ENCODE results near the gene ANKFN1. TPM values are rescaled to one million over a fixed set of nuclear protein-coding genes. Genes with fewer than 3 reads are reported as not detected.

The ANKFN1 gene
- total RNA-seq, 2 donors from 2014 or later: 0.26 to 0.33 TPM

GRCh38 chr17:56165072-56165641, 11.9 kb downstream of the ANKFN1 start:
- ATAC-seq (no peak), DNase-seq (no peak)
- intact Hi-C loops (cut with DNase I): no loop called here
- TF ChIP-seq CTCF (IDR thresholded peaks at IDR 0.05) (no peak), POLR2A (IDR thresholded peaks at IDR 0.05) (no peak)
- H3K27ac ChIP-seq: no peak overlapping the region
- H3K4me1 ChIP-seq: no peaks in the 10 kb centered on the region
- WGBS, 2 donors: 69 to 70% methylated on average over 8 of the region's 8 CpGs
- no peaks in the 10 kb centered on the region for H3K27me3 ChIP-seq
- H3K9me3 ChIP-seq: no peaks in the 10 kb centered on the region
- H3K36me3 ChIP-seq (replicated peaks in 1 of 2; ENCODE audit: insufficient read depth in 1 of 2, low read depth in 2 of 2): no peaks in the 10 kb centered on the region
- no peak overlapping the region for H3K4me3 ChIP-seq

DNA sequence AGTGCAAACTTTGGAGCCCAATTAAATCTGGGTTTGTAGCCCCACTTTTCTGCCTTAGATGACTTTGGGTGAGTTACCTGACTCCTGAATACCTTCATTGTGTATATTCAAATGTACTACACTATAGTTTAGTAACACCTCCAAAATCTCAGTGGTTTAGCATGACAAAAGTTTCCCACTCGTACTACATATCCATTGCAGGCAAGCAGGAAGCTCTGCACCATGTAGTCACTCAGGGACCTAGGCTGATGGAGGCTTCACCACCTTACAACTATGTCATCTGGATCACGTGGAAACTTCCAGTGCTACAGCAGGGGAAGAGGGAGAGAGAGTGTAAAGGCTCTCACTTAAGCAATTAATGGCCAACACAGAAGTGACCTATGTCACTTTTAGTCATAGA, 14.2 kb downstream of the ANKFN1 start:
- no peak for ATAC-seq
- 63 to 67% methylated on average over 2 of the region's 2 CpGs for WGBS, 2 donors

DNA sequence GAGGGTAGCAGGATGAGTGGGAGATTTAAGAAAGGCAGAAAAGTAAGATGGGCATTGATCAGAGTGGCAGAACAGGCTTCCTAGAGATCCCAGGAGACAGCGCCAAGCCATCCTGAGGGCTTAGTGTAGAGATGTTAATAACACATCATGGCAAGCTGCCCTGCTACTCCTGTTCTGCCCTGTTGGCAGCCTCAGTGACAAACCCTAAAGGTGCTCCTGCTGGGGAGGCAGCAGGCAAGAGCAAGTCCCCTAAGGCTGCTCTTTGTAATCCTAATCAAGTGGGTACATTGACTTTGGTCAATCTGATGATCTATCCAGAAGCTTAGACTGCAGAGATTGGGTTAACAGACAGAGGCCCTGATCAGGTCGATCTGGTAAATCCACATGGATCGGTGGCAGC, 16.3 kb downstream of the ANKFN1 start:
- no peak for ATAC-seq

More for the DNA sequence above, 14.2 kb downstream of the ANKFN1 start:
- H3K4me3 ChIP-seq: no peak overlapping the region
- no peaks in the 10 kb centered on the region for H3K27me3 ChIP-seq
- intact Hi-C loops (cut with DNase I): no loop called here
- no peaks in the 10 kb centered on the region for H3K36me3 ChIP-seq (replicated peaks in 1 of 2; ENCODE audit: insufficient read depth in 1 of 2, low read depth in 2 of 2)
- H3K27ac ChIP-seq: no peak overlapping the region
- no peaks in the 10 kb centered on the region for H3K9me3 ChIP-seq
- no peak for DNase-seq
- TF ChIP-seq POLR2A (IDR thresholded peaks at IDR 0.05) (no peak), CTCF (IDR thresholded peaks at IDR 0.05) (no peak)
- no peaks in the 10 kb centered on the region for H3K4me1 ChIP-seq

GRCh38 chr17:56171186-56171959, 18.1 kb downstream of the ANKFN1 start:
- no peaks in the 10 kb centered on the region for H3K9me3 ChIP-seq
- intact Hi-C loops (cut with DNase I): no loop called here
- DNase-seq (no peak), ATAC-seq (no peak)
- no peaks in the 10 kb centered on the region for H3K4me1 ChIP-seq
- H3K27ac ChIP-seq: no peak overlapping the region
- H3K27me3 ChIP-seq: no peaks in the 10 kb centered on the region
- H3K36me3 ChIP-seq (replicated peaks in 1 of 2; ENCODE audit: insufficient read depth in 1 of 2, low read depth in 2 of 2): no peaks in the 10 kb centered on the region
- H3K4me3 ChIP-seq: no peak overlapping the region
- TF ChIP-seq POLR2A (IDR thresholded peaks at IDR 0.05): no peak
- TF ChIP-seq CTCF (IDR thresholded peaks at IDR 0.05): no peak
- WGBS, 2 donors: 76% methylated on average over 4 of the region's 4 CpGs

More for the DNA sequence above, 16.3 kb downstream of the ANKFN1 start:
- no peaks in the 10 kb centered on the region for H3K36me3 ChIP-seq (replicated peaks in 1 of 2; ENCODE audit: insufficient read depth in 1 of 2, low read depth in 2 of 2)
- 56 to 83% methylated on average over 3 of the region's 3 CpGs for WGBS, 2 donors
- H3K27me3 ChIP-seq: no peaks in the 10 kb centered on the region
- no peaks in the 10 kb centered on the region for H3K4me1 ChIP-seq
- H3K27ac ChIP-seq: no peak overlapping the region
- H3K9me3 ChIP-seq: no peaks in the 10 kb centered on the region
- TF ChIP-seq CTCF (IDR thresholded peaks at IDR 0.05) (no peak), POLR2A (IDR thresholded peaks at IDR 0.05) (no peak)
- no peak for DNase-seq
- intact Hi-C loops (cut with DNase I): no loop called here
- no peak overlapping the region for H3K4me3 ChIP-seq

All from body of pancreas (tissue), 4 donors.